K562 (cell line): ENCODE measurements around the gene SPRR1A. TPM values are rescaled to one million over a fixed set of nuclear protein-coding genes. Genes with fewer than 3 reads are reported as not detected.

Experiments
- ATAC-seq: fragments of 200-7000 bp; cut with Tn5 transposase; 3 replicates; pipeline ENCODE4 v1.9.1; 2020; ENCODE audit warnings: moderate library complexity
- BruUV-seq: library from RNA; stranded (reverse); fragments of 400-500 nt; replicated peaks from 2 replicates; lab custom pipeline; 2021; lab: Mats Ljungman, UMichigan
- CTCF ChIA-PET: fragments of 300-600 bp; formaldehyde crosslinking; extraction: SDS; loops from one replicate; lab custom pipeline; 2021; ENCODE audit warnings: low intra/inter-chr PET ratio; lab: Yijun Ruan, JAX
- POLR2A ChIA-PET: fragments of 300-600, 350-650 bp; sonication (Branson Sonifier 250); formaldehyde crosslinking; extraction: SDS; loops from one replicate; lab custom pipeline; 2021; ENCODE audit warnings: antibody characterized with exemption, inconsistent platforms; lab: Yijun Ruan, JAX
- DNase-seq, 4 experiments: peaks; one replicate each; pipeline versions ENCODE4 v3.0.0 to v3.0.0-alpha.2; 2011 to 2018; ENCODE audit warnings: low spot score in 3 of 4, mixed read lengths in 3 of 4; ENCODE audit errors: extremely low read depth in 1 of 4
- FAIRE-seq: peaks from 2 replicates; lab custom pipeline; 2011; peaks lifted over from hg19 to GRCh38; lab: Jason Lieb, UNC
- H2AFZ ChIP-seq: 2 replicates; pipeline ENCODE4 v1.6.0; 2011; ENCODE audit warnings: low read depth, low read length, control low read depth, inconsistent platforms
- H3K27ac ChIP-seq: fragments of 200-600 bp; 3 replicates; pipeline ENCODE4 v1.8.0; 2011; ENCODE audit warnings: low read depth, mild to moderate bottlenecking, control low read depth, inconsistent platforms, low read length, moderate library complexity, mixed read lengths; ENCODE audit errors: extremely low read depth
- H3K27me3 ChIP-seq, 2 experiments: fragments of 300-600 bp in 1 of 2; 2 replicates in 1 of 2; 3 replicates in 1 of 2; pipeline versions ENCODE4 v1.6.0 to v1.8.0; 2011; ENCODE audit warnings: inconsistent platforms in 2 of 2, low read length in 2 of 2, mild to moderate bottlenecking in 1 of 2, mixed read lengths in 1 of 2, moderate library complexity in 1 of 2; ENCODE audit not compliant: control insufficient read depth in 2 of 2, insufficient read depth in 2 of 2
- H3K36me3 ChIP-seq: fragments of 300-600 bp; 3 replicates; pipeline ENCODE4 v1.8.0; 2011; ENCODE audit warnings: mild to moderate bottlenecking, low read length, inconsistent platforms; ENCODE audit not compliant: control insufficient read depth, insufficient read depth
- H3K4me1 ChIP-seq, 2 experiments: fragments of 200-600 bp in 1 of 2; replicated peaks in 1 of 2; 2 replicates in 1 of 2; 3 replicates in 1 of 2; pipeline versions ENCODE4 v1.5.1 to v1.8.0; 2011; ENCODE audit warnings: inconsistent platforms in 2 of 2, low read length in 2 of 2, mild to moderate bottlenecking in 1 of 2, mixed read lengths in 1 of 2, moderate library complexity in 1 of 2; ENCODE audit not compliant: control insufficient read depth in 2 of 2, insufficient read depth in 2 of 2
- H3K4me2 ChIP-seq: 2 replicates; pipeline ENCODE4 v1.6.1; 2011; ENCODE audit warnings: low read length, control low read depth, inconsistent platforms, mixed read lengths; ENCODE audit not compliant: insufficient read depth
- H3K4me3 ChIP-seq: fragments of 200-600 bp; sonication (generic), shearing (Covaris generic); 2 replicates; pipeline ENCODE4 v1.5.1; 2016; ENCODE audit warnings: control low read depth, inconsistent platforms
- H3K79me2 ChIP-seq: fragments of 200-600 bp; 3 replicates; pipeline ENCODE4 v1.8.0; 2011; ENCODE audit warnings: low read length, inconsistent platforms; ENCODE audit not compliant: control insufficient read depth, insufficient read depth
- H3K9ac ChIP-seq, 2 experiments: 2 replicates each; pipeline versions ENCODE4 v1.6.0 to v1.6.1; 2011; ENCODE audit warnings: low read depth in 2 of 2, low read length in 2 of 2, control low read depth in 1 of 2, inconsistent platforms in 1 of 2, mild to moderate bottlenecking in 1 of 2, mixed read lengths in 1 of 2; ENCODE audit not compliant: insufficient read depth in 1 of 2
- H3K9me1 ChIP-seq: one replicate; pipeline ENCODE4 v1.6.0; 2011; ENCODE audit warnings: inconsistent platforms, mild to moderate bottlenecking, low read length, moderate library complexity; ENCODE audit not compliant: control insufficient read depth, insufficient read depth
- H3K9me3 ChIP-seq: replicated peaks from 2 replicates; pipeline ENCODE4 v1.5.1; 2011; ENCODE audit warnings: low read depth, low read length, inconsistent platforms; ENCODE audit not compliant: control insufficient read depth, insufficient read depth
- H4K20me1 ChIP-seq: replicated peaks from 2 replicates; pipeline ENCODE4 v1.6.1; 2011; ENCODE audit warnings: low read length, inconsistent platforms, mixed read lengths; ENCODE audit not compliant: control insufficient read depth, insufficient read depth
- CBX3 ChIP-seq, 2 experiments: IDR thresholded peaks; 1 replicate in 1 of 2; 2 replicates in 1 of 2; pipeline ENCODE4 v1.6.1; 2012; ENCODE audit warnings: inconsistent platforms in 2 of 2, low read length in 2 of 2, borderline replicate concordance in 1 of 2, control low read depth in 1 of 2
- ETV5 ChIP-seq: sonication (generic); formaldehyde crosslinking; IDR thresholded peaks from 2 replicates; pipeline ENCODE4 v1.4.0; 2020; ENCODE audit warnings: low read depth, mild to moderate bottlenecking, missing genetic modification reagents
- NFIX ChIP-seq: fragments of 250-450 bp; sonication (Bioruptor Pico); IDR thresholded peaks from 2 replicates; pipeline ENCODE4 v1.4.0; 2020; ENCODE audit warnings: low read depth, mild to moderate bottlenecking, moderate library complexity
- NFYB ChIP-seq: IDR thresholded peaks from 2 replicates; pipeline ENCODE4 v1.6.1; 2011; ENCODE audit warnings: mild to moderate bottlenecking, moderate library complexity; ENCODE audit not compliant: insufficient read length; ENCODE audit errors: extremely low read depth
- PCBP1 ChIP-seq: fragments of 200-400 bp; formaldehyde crosslinking; IDR thresholded peaks from 2 replicates; pipeline ENCODE4 v1.6.1; 2018; ENCODE audit warnings: mild to moderate bottlenecking, low read depth, low read length; ENCODE audit not compliant: poor library complexity, severe bottlenecking
- SMAD2 ChIP-seq: fragments of 150-350 bp; IDR thresholded peaks from 2 replicates; pipeline ENCODE4 v1.6.1; 2014; ENCODE audit warnings: low read depth, mild to moderate bottlenecking, low read length
- ZBTB1 ChIP-seq: sonication (generic); formaldehyde crosslinking; IDR thresholded peaks from 2 replicates; pipeline ENCODE4 v1.8.1; 2023; ENCODE audit warnings: missing genetic modification reagents, low read depth, mild to moderate bottlenecking, borderline replicate concordance
- ZNF24 ChIP-seq: fragments of 450-650 bp; IDR thresholded peaks from 2 replicates; pipeline ENCODE4 v1.6.1; 2016
- ZNF75A ChIP-seq: fragments of 450-650 bp; formaldehyde crosslinking; IDR thresholded peaks from 2 replicates; pipeline ENCODE4 v1.4.0; 2020; ENCODE audit warnings: mild to moderate bottlenecking
- WGBS: fragments of 100-300 bp; shearing (Covaris generic); methylation state at CpG from one replicate; pipeline ENCODE4 v1.1.6; 2016; ENCODE audit warnings: low coverage, mixed read lengths; ENCODE audit not compliant: insufficient coverage; ENCODE audit errors: missing lambda C conversion rate; 5-methylcytosine and 5-hydroxymethylcytosine counted together
- in situ Hi-C: fragments of 300-500 bp; cut with MboI; formaldehyde crosslinking; loops from 4 replicates; pipeline ENCODE4 v1.15.0; 2018; ENCODE audit warnings: inconsistent platforms, mixed read lengths
- intact Hi-C: fragments of 100-400 bp; cut with micrococcal nuclease; formaldehyde crosslinking; loops from 2 replicates; pipeline ENCODE4 v1.14.2; 2022
- polyA plus RNA-seq, 8 experiments: library from polyadenylated mRNA; depleted of rRNA in 4 of 8; stranded (reverse) in 5 of 8; unstranded in 3 of 8; fragments of >200 nt; fragmentation: Nextera tagmentation in 2 of 8; fragmentation: Illumina TruSeq in 1 of 8; extraction: Ambion mirVana in 2 of 8; extraction: Trizol in 1 of 8; gene quantifications; 2 replicates each; pipeline versions ENCODE4 v1.2.1 to v1.2.3, GENCODE V29; 2011 to 2014; ENCODE audit warnings: inconsistent platforms in 1 of 8, missing spikeins in 1 of 8
- total RNA-seq, 7 experiments: library from RNA; depleted of rRNA in 6 of 7; stranded (reverse); fragments of >200 nt in 6 of 7; fragmentation: Illumina TruSeq in 2 of 7; extraction: Trizol in 2 of 7; gene quantifications; 2 replicates each; pipeline versions ENCODE4 v1.2.1 to v1.2.3, GENCODE V29; 2011 to 2021; ENCODE audit warnings: low replicate concordance in 1 of 7
- TF ChIP-seq, protein P1 (sequence below): fragments of 250-450 bp; sonication (Bioruptor Pico); IDR thresholded peaks from 2 replicates; pipeline ENCODE4 v1.8.0; 2022; ENCODE audit warnings: moderate library complexity, mild to moderate bottlenecking, inconsistent platforms

The SPRR1A gene
- total and polyA plus RNA-seq, 9 of the 15 experiments (the other 6 are each of a cell fraction or from before 2014, with no cell fraction given), result not detected

DNA sequence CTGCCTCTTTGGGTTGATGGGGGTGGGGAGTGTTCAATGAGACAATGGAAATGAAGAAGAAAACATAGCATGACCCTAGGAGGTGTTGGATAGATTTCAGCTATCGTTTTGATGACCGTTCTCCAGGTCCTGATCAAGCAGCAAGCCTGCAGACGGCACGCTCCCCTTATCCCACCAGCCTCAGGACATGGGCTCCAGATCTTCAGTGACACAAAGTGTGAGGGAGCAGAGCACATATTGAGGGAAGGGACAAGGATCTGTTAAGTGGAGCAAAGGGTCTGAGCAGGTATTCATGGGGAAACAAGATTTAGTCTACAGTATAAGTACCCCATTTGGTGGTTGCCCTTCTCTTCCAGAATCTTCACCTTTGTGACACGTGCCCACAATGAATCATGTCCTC lies 32.2 kb upstream of the SPRR1A start:
- Histone ChIP-seq H3K79me2 (no peaks in the 10 kb centered on the region), H3K27me3 (peaks cover 2 to 16% of the 10 kb centered on the region in 2 experiments; a peak in 2 of 5 replicates), H4K20me1 (no peaks in the 10 kb centered on the region), H3K9ac (no peak overlapping the region), H3K9me3 (no peaks in the 10 kb centered on the region), H3K4me2 (no peak overlapping the region), H3K4me1 (no peaks in the 10 kb centered on the region), H3K27ac (no peak overlapping the region), H3K36me3 (no peaks in the 10 kb centered on the region), H2AFZ (no peak overlapping the region), H3K9me1 (peaks cover 3% of the 10 kb centered on the region), H3K4me3 (no peak overlapping the region)
- in situ Hi-C loops, result loop anchor here (25.0 kb wide), 1 partner anchor 236 kb away; no protein-coding TSS in a partner anchor
- no TSS peak for BruUV-seq
- ChIA-PET POLR2A (no interaction called here), CTCF (no interaction called here)
- no peak for TF ChIP-seq PCBP1
- no peak for TF ChIP-seq ZBTB1 (CRISPR knock-in tag)
- TF ChIP-seq ZNF24, result no peak
- no peak for TF ChIP-seq NFIX (CRISPR knock-in tag)
- TF ChIP-seq ETV5, result no peak
- TF ChIP-seq SMAD2, result no peak
- no peak for TF ChIP-seq CBX3 (IDR thresholded peaks at IDR 0.05; ENCODE audit: borderline replicate concordance in 1 of 2, low read length in 2 of 2)
- no peak for TF ChIP-seq ZNF75A (CRISPR knock-in tag)
- no peak for TF ChIP-seq NFYB
- TF ChIP-seq, protein P1, sequence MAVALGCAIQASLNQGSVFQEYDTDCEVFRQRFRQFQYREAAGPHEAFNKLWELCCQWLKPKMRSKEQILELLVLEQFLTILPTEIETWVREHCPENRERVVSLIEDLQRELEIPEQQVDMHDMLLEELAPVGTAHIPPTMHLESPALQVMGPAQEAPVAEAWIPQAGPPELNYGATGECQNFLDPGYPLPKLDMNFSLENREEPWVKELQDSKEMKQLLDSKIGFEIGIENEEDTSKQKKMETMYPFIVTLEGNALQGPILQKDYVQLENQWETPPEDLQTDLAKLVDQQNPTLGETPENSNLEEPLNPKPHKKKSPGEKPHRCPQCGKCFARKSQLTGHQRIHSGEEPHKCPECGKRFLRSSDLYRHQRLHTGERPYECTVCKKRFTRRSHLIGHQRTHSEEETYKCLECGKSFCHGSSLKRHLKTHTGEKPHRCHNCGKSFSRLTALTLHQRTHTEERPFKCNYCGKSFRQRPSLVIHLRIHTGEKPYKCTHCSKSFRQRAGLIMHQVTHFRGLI (CRISPR knock-in tag), result no peak
- DNase-seq (no peak), FAIRE-seq (no peak), ATAC-seq (no peak)
- WGBS, result 0% methylated on average over 5 of the region's 5 CpGs
- intact Hi-C loops, result no loop called here
